MM.1S (cell line): ENCODE measurements around the gene BMPR1A.

Source experiments
- DNase-seq: peaks from one replicate; pipeline ENCODE4 v3.0.0-alpha.2; 2015
- H2AFZ ChIP-seq: fragments of 300-600 bp; sonication (generic); 2 replicates; pipeline ENCODE4 v1.6.0; 2016; ENCODE audit warnings: antibody characterized with exemption, low read length
- H3F3A ChIP-seq: fragments of 300-600 bp; sonication (generic); 2 replicates; pipeline ENCODE4 v1.6.1; 2016; ENCODE audit warnings: mild to moderate bottlenecking, antibody characterized with exemption, low read length, moderate library complexity, mixed read lengths; ENCODE audit not compliant: insufficient read depth
- H3K27ac ChIP-seq: fragments of 300-600 bp; sonication (generic); 2 replicates; pipeline ENCODE4 v1.5.1; 2016; ENCODE audit warnings: mild to moderate bottlenecking, low read length
- H3K27me3 ChIP-seq: fragments of 300-600 bp; sonication (generic); replicated peaks from 2 replicates; pipeline ENCODE4 v1.6.0; 2016; ENCODE audit warnings: low read length; ENCODE audit not compliant: insufficient read depth
- H3K36me3 ChIP-seq: fragments of 300-600 bp; sonication (generic); replicated peaks from 2 replicates; pipeline ENCODE4 v1.6.1; 2016; ENCODE audit warnings: mild to moderate bottlenecking, low read length, mixed read lengths; ENCODE audit not compliant: insufficient read depth
- H3K4me1 ChIP-seq: fragments of 300-600 bp; sonication (generic); 2 replicates; pipeline ENCODE4 v1.6.1; 2016; ENCODE audit warnings: low read length, mixed read lengths
- H3K4me2 ChIP-seq: fragments of 300-600 bp; sonication (generic); 2 replicates; pipeline ENCODE4 v1.6.0; 2016; ENCODE audit warnings: low read depth, low read length
- H3K4me3 ChIP-seq: fragments of 300-600 bp; sonication (generic); 2 replicates; pipeline ENCODE4 v1.5.1; 2016; ENCODE audit warnings: low read length, mixed read lengths
- H3K79me2 ChIP-seq: fragments of 300-600 bp; sonication (generic); 2 replicates; pipeline ENCODE4 v1.6.1; 2016; ENCODE audit warnings: mixed run types, low read length, mixed read lengths
- H3K9ac ChIP-seq: fragments of 300-600 bp; sonication (generic); 2 replicates; pipeline ENCODE4 v1.6.1; 2016; ENCODE audit warnings: low read length, mixed read lengths
- H3K9me2 ChIP-seq: fragments of 300-600 bp; sonication (generic); replicated peaks from 2 replicates; pipeline ENCODE4 v1.6.1; 2016; ENCODE audit warnings: mild to moderate bottlenecking, low read length, mixed read lengths; ENCODE audit not compliant: insufficient read depth
- H3K9me3 ChIP-seq: fragments of 300-600 bp; sonication (generic); replicated peaks from 2 replicates; pipeline ENCODE4 v1.6.1; 2016; ENCODE audit warnings: mild to moderate bottlenecking, low read length, mixed read lengths; ENCODE audit not compliant: insufficient read depth
- H4K20me1 ChIP-seq: fragments of 300-600 bp; sonication (generic); 2 replicates; pipeline ENCODE4 v1.6.1; 2016; ENCODE audit warnings: mild to moderate bottlenecking, low read length, moderate library complexity, mixed read lengths; ENCODE audit not compliant: insufficient read depth
- EZH2 ChIP-seq: fragments of 300-600 bp; sonication (generic); optimal IDR thresholded peaks from 2 replicates; pipeline ENCODE3; 2017; ENCODE audit warnings: low read depth, mild to moderate bottlenecking, antibody characterized with exemption, low read length, mixed read lengths
- EZH2phosphoT487 ChIP-seq: fragments of 300-600 bp; sonication (generic); IDR thresholded peaks from 2 replicates; pipeline ENCODE4 v1.6.1; 2018; ENCODE audit warnings: antibody characterized with exemption, low read length
- TF ChIP-seq, protein P1 (sequence below): fragments of 300-600 bp; sonication (generic); IDR thresholded peaks from 2 replicates; pipeline ENCODE4 v1.5.1; 2016; ENCODE audit warnings: antibody characterized with exemption, low read length, mixed read lengths

BMPR1A gene

DNA sequence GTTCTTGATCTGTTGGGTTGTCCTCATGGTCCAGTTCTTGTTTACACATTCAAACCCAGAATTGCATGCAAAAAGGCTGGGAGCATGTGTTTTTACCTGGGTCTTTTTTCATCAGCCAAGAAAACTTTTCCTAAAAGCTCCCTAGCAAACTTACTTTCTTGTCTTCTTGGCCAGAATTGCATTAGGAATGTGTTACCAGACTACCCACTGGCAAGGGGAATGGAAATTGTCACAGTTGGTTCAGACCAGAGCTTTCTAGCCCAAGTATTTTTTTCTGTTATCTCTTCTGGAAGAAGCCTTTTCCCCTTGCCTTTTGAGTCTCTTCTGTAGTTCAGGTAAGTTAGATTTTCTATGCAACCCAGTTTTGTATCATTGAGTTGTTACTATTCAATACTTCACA is 77.5 kb downstream of the BMPR1A start:
- DNase-seq, result no peak

DNA sequence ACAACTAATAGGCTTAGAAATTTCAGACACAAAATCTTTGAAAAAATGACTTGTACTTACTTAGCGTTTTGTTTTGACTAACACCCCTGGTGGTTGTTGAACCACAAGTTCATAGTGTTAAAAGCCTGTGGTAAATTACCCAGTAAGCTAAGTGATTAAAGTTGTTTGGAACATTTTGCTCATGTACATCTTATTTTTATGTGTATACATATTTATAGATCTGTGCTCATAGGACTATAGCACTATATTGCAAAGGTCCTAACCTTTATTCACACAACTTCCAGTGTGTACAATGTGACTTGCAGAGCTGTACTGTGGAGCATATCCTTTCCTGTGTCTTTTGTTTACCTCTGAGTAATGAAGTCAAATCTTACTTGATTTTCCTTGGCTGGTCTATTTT is 79.6 kb downstream of the BMPR1A start:
- H3K27ac ChIP-seq, result no peak overlapping the region
- H3K4me2 ChIP-seq, result no peak overlapping the region
- no peaks in the 10 kb centered on the region for H3K9me2 ChIP-seq
- no peak overlapping the region for H2AFZ ChIP-seq
- no peaks in the 10 kb centered on the region for H3K9me3 ChIP-seq
- H3K36me3 ChIP-seq, result no peaks in the 10 kb centered on the region
- TF ChIP-seq EZH2, result no peak
- TF ChIP-seq, protein P1, sequence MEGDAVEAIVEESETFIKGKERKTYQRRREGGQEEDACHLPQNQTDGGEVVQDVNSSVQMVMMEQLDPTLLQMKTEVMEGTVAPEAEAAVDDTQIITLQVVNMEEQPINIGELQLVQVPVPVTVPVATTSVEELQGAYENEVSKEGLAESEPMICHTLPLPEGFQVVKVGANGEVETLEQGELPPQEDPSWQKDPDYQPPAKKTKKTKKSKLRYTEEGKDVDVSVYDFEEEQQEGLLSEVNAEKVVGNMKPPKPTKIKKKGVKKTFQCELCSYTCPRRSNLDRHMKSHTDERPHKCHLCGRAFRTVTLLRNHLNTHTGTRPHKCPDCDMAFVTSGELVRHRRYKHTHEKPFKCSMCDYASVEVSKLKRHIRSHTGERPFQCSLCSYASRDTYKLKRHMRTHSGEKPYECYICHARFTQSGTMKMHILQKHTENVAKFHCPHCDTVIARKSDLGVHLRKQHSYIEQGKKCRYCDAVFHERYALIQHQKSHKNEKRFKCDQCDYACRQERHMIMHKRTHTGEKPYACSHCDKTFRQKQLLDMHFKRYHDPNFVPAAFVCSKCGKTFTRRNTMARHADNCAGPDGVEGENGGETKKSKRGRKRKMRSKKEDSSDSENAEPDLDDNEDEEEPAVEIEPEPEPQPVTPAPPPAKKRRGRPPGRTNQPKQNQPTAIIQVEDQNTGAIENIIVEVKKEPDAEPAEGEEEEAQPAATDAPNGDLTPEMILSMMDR, result no peak
- no peak for TF ChIP-seq EZH2phosphoT487
- H3K4me1 ChIP-seq, result no peaks in the 10 kb centered on the region
- H3K9ac ChIP-seq, result no peak overlapping the region
- H3K27me3 ChIP-seq, result no peaks in the 10 kb centered on the region
- no peaks in the 10 kb centered on the region for H4K20me1 ChIP-seq
- H3K4me3 ChIP-seq, result no peak overlapping the region
- no peaks in the 10 kb centered on the region for H3F3A ChIP-seq
- no peak for DNase-seq
- no peaks in the 10 kb centered on the region for H3K79me2 ChIP-seq

More for the DNA sequence above, 77.5 kb downstream of the BMPR1A start:
- H3K4me2 ChIP-seq, result no peak overlapping the region
- no peaks in the 10 kb centered on the region for H3K36me3 ChIP-seq
- H3F3A ChIP-seq, result no peaks in the 10 kb centered on the region
- H3K79me2 ChIP-seq, result no peaks in the 10 kb centered on the region
- TF ChIP-seq EZH2, result no peak
- H3K9me2 ChIP-seq, result no peaks in the 10 kb centered on the region
- H2AFZ ChIP-seq, result no peak overlapping the region
- H3K4me3 ChIP-seq, result no peak overlapping the region
- no peaks in the 10 kb centered on the region for H3K27me3 ChIP-seq
- no peaks in the 10 kb centered on the region for H4K20me1 ChIP-seq
- no peaks in the 10 kb centered on the region for H3K4me1 ChIP-seq
- no peak overlapping the region for H3K9ac ChIP-seq
- no peaks in the 10 kb centered on the region for H3K9me3 ChIP-seq
- no peak overlapping the region for H3K27ac ChIP-seq

DNA sequence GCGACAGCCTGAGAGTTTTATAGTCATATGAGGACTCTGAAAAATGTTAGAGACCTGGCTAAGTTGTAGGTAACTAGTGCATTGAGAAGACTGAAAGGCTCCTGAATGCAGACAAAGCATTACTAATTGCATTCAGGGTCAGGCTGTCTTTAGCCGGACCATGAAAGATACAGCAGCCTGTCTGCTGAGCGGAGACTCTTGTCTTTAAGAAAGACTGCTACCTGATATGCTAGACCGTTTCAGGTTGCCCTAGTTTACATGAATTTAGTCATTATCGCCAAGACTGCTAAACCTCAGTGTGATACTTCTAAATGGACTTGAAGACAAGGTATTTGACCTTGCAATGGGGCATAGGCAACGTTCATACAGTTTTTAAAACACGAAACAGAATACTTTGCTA is 81.2 kb downstream of the BMPR1A start:
- H3K9me2 ChIP-seq, result no peaks in the 10 kb centered on the region
- no peaks in the 10 kb centered on the region for H3K36me3 ChIP-seq
- H3K4me1 ChIP-seq, result no peaks in the 10 kb centered on the region
- H3K9ac ChIP-seq, result no peak overlapping the region
- no peaks in the 10 kb centered on the region for H3K27me3 ChIP-seq
- no peaks in the 10 kb centered on the region for H3F3A ChIP-seq
- no peak overlapping the region for H2AFZ ChIP-seq
- H3K4me3 ChIP-seq, result no peak overlapping the region
- H3K9me3 ChIP-seq, result no peaks in the 10 kb centered on the region
- TF ChIP-seq EZH2phosphoT487 (no peak), EZH2 (no peak)
- TF ChIP-seq, protein P1, result no peak
- no peak for DNase-seq
- H3K79me2 ChIP-seq, result no peaks in the 10 kb centered on the region
- H4K20me1 ChIP-seq, result no peaks in the 10 kb centered on the region
- no peak overlapping the region for H3K27ac ChIP-seq
- no peak overlapping the region for H3K4me2 ChIP-seq

DNA sequence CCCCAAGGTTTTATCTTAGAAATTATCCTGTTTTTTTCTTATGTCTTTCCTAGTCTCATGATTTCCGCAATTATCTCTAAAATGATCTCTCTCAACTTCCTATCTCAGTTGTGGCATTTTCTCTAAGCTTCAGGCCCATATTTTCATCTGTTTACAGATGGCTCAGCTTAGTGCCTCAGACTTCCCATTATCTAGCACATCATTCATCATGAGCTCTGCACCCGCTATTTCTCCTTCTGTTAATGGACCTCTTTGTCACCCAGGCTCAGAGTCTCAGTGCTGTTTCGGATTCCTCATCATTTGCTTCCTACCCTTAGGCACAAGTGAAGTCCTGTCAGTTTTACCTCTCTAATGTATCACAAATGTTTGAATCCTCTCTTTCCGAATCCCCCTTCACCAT is 84.1 kb downstream of the BMPR1A start:
- no peak overlapping the region for H3K4me2 ChIP-seq
- H4K20me1 ChIP-seq, result no peaks in the 10 kb centered on the region
- no peak overlapping the region for H3K27ac ChIP-seq
- H2AFZ ChIP-seq, result no peak overlapping the region
- H3K79me2 ChIP-seq, result no peaks in the 10 kb centered on the region
- no peaks in the 10 kb centered on the region for H3K27me3 ChIP-seq
- H3F3A ChIP-seq, result no peaks in the 10 kb centered on the region
- no peak overlapping the region for H3K9ac ChIP-seq
- no peaks in the 10 kb centered on the region for H3K9me3 ChIP-seq
- no peaks in the 10 kb centered on the region for H3K36me3 ChIP-seq
- no peak for DNase-seq
- no peak overlapping the region for H3K4me3 ChIP-seq
- H3K4me1 ChIP-seq, result no peaks in the 10 kb centered on the region
- no peaks in the 10 kb centered on the region for H3K9me2 ChIP-seq
- no peak for TF ChIP-seq EZH2phosphoT487
- TF ChIP-seq EZH2, result no peak
- TF ChIP-seq, protein P1, result no peak
